SJCRH30 (cell line): ENCODE data around the gene CFD. TPM values are rescaled to one million over a fixed set of nuclear protein-coding genes. Genes with fewer than 3 reads are reported as not detected.
"Not testable (repeated sequence)": the region's sequence is repeated elsewhere in the genome, so short reads cannot be mapped to it uniquely, and the experiment has no call there.

ENCODE experiments used
- DNase-seq, 2 experiments: peaks; one replicate each; pipeline ENCODE4 v3.0.0-alpha.2; 2015 to 2020
- H3K27ac ChIP-seq: fragments of 250-450 bp; sonication (Bioruptor Pico); 2 replicates; pipeline ENCODE4 v1.5.1; 2020; ENCODE audit warnings: mild to moderate bottlenecking, moderate library complexity
- H3K27me3 ChIP-seq: fragments of 250-450 bp; sonication (Bioruptor Pico); 2 replicates; pipeline ENCODE4 v1.5.1; 2020; ENCODE audit warnings: mild to moderate bottlenecking, moderate library complexity
- H3K36me3 ChIP-seq: fragments of 250-450 bp; sonication (Bioruptor Pico); 2 replicates; pipeline ENCODE4 v1.5.1; 2020; ENCODE audit warnings: mild to moderate bottlenecking, moderate library complexity
- H3K4me1 ChIP-seq: fragments of 250-450 bp; sonication (Bioruptor Pico); 2 replicates; pipeline ENCODE4 v1.5.1; 2020; ENCODE audit warnings: mild to moderate bottlenecking, moderate library complexity
- H3K4me3 ChIP-seq: fragments of 250-450 bp; sonication (Bioruptor Pico); 2 replicates; pipeline ENCODE4 v1.5.1; 2020; ENCODE audit warnings: mild to moderate bottlenecking, moderate library complexity
- H3K9me3 ChIP-seq: fragments of 250-450 bp; sonication (Bioruptor Pico); replicated peaks from 2 replicates; pipeline ENCODE4 v1.5.1; 2020; ENCODE audit warnings: mild to moderate bottlenecking, moderate library complexity
- total RNA-seq: library from RNA; depleted of rRNA; stranded (reverse); fragments of >200 nt; shearing (Covaris generic); gene quantifications from 2 replicates; pipeline ENCODE4 v1.2.3, GENCODE V29; 2014

The CFD gene
- total RNA-seq, 1 experiment from 2014 or later: 0.08 TPM

- DNase-seq, H3K4me3 ChIP-seq, H3K4me1 ChIP-seq, H3K27ac ChIP-seq, H3K27me3 ChIP-seq, H3K9me3 ChIP-seq, H3K36me3 ChIP-seq: not testable (repeated sequence)
These were observed 39.3 kb upstream of the CFD start for GRCh38 chr19:820212-820611.

DNA sequence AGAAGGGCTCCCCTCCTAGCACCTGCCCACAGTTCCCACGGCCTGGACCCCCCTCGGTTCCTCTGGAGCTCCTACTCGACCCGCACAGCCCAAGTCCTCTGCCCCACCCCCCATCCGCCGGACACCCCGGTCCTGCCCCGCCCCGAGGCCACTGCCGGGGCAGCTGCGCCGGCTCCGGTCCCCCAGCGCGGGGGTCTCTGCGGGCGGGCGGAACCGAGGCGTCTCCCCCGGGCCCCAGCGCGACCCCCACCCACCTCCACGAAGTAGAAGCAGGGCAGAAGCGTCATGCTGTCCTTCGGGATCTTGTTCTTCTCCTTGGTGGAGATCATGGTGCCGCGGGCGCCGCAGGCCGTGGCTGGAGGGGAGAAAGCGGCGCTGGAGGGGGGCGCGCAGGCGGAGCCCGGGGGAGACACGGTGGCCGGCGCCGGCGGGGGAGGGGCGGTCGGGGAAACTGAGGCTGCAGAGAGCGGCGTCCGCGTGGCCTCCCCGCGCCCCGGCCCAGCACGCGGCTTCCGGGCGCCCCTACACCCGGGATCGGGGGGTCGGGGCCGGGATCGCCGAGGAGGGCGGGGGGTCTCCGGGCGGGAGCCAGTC lies 38.1 kb upstream of the CFD start:
- no peaks in the 10 kb centered on the region for H3K27me3 ChIP-seq
- DNase-seq: no peak
- H3K4me1 ChIP-seq: no peaks in the 10 kb centered on the region
- H3K4me3 ChIP-seq: no peak overlapping the region
- no peaks in the 10 kb centered on the region for H3K36me3 ChIP-seq
- H3K9me3 ChIP-seq: no peaks in the 10 kb centered on the region
- H3K27ac ChIP-seq: no peak overlapping the region

- Histone ChIP-seq H3K27ac (no peak within 1 kb of the TSS), H3K4me1 (no peaks in the 10 kb centered on the region), H3K9me3 (no peaks in the 10 kb centered on the region), H3K36me3 (no peaks in the 10 kb centered on the region), H3K27me3 (no peaks in the 10 kb centered on the region), H3K4me3 (no peak within 1 kb of the TSS)
- no peak for DNase-seq
These were observed 37.5 kb upstream of the CFD start, which contains the start of gene PLPPR3 for GRCh38 chr19:821825-822503. PLPPR3 (minus strand) TSS chr19:821955; CDS start chr19:821559, 396 bp downstream.

DNA sequence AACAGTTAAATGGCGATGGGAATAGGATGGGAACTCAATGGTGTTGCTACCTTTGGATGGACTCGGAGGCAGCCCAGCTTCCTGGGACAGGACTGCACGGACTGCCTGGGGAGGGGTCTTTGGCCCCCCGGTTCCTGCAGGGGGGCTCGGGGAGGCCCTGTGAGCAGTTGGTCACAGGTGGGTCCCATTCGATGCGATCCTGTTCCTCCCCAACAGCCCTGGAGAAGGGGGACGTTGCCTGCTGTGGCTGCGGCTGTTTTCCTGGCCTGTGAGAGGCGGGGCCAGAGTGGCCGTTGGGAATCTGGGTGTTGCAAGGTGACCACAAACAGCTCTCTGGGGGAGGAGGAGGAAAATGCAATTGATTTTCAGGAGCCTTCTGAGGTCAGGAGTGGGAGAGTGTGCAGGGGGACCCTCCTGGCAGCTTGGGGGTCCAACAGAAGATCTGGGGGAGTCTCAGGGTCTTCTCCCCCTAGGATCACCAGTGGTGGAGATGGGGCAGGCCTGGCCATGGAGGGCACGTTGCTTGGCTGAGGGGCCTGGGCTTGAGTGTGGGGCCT lies 35.8 kb upstream of the CFD start:
- no peak overlapping the region for H3K4me3 ChIP-seq
- DNase-seq: no peak
- no peaks in the 10 kb centered on the region for H3K27me3 ChIP-seq
- no peaks in the 10 kb centered on the region for H3K9me3 ChIP-seq
- no peaks in the 10 kb centered on the region for H3K36me3 ChIP-seq
- H3K27ac ChIP-seq: no peak overlapping the region
- no peaks in the 10 kb centered on the region for H3K4me1 ChIP-seq

DNA sequence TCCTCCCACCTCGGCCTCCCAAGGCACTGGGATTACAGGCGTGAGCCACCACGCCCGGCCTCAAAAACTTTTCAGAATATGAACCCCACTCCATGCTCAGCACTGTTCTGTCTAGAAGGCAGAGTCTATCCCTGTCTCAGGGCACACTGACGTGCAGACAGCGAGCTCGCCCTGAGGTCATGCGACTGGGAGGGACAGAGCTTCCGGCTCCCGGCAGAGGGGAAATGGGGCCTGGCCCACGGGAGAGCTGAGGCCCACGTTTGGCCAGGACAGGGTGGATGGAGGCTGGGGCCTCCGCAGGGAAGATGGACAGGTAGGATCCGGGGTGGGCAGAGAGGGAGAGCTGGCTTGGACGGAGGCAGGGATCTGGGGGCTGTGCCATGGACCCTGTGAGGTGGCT lies 34.6 kb upstream of the CFD start:
- H3K36me3 ChIP-seq: no peaks in the 10 kb centered on the region
- H3K4me3 ChIP-seq: no peak overlapping the region
- no peaks in the 10 kb centered on the region for H3K9me3 ChIP-seq
- no peaks in the 10 kb centered on the region for H3K4me1 ChIP-seq
- no peak overlapping the region for H3K27ac ChIP-seq
- no peak for DNase-seq
- H3K27me3 ChIP-seq: no peaks in the 10 kb centered on the region; the same call in 1 of the 2 replicates

- Histone ChIP-seq H3K4me3 (no peak overlapping the region), H3K4me1 (no peaks in the 10 kb centered on the region), H3K27ac (no peak overlapping the region), H3K9me3 (no peaks in the 10 kb centered on the region), H3K27me3 (peaks cover 10% of the 10 kb centered on the region; the same call in 1 of the 2 replicates), H3K36me3 (no peaks in the 10 kb centered on the region)
- DNase-seq: no peak
These were observed 33.4 kb upstream of the CFD start for GRCh38 chr19:825897-826644.

- DNase-seq: no peak
These were observed 32.2 kb upstream of the CFD start for GRCh38 chr19:827314-827709.

DNA sequence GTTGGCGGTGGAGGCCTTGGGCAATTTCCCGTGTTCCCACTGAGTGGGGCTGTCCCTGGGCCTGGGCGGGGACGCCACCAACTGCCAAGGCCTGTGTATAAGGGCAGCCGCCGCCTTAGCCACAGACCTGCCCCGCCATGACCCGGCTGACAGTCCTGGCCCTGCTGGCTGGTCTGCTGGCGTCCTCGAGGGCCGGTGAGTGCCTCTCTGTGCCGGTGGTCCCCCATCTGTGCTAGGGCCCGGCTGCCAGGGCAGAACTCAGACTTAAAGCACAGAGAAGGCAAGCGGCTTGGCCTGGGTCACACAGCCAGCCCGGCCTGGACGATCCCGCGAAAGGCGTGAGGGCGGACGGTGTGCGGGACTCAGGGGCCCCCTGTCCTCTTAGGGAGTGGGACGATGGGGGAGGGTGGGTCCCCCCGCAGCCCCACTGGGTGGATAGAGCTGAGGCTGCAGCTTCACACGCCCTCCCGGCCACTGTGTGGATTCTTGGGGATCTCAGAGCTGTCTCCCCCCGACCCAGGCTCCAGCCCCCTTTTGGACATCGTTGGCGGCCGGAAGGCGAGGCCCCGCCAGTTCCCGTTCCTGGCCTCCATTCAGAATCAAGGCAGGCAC lies 31.6 kb upstream of the CFD start, which contains the start of gene AZU1:
Gene AZU1, plus strand, starts transcription at position 128 of the 612 bp plus-strand sequence. Its CDS starts 10 bp downstream, at position 138.
- no peak for DNase-seq
- H3K4me1 ChIP-seq: no peaks in the 10 kb centered on the region

More at GRCh38 chr19:827314-827709, 32.2 kb upstream of the CFD start:
- no peak overlapping the region for H3K27ac ChIP-seq
- peaks cover 22% of the 10 kb centered on the region; the same call in 1 of the 2 replicates for H3K27me3 ChIP-seq
- H3K4me3 ChIP-seq: no peak overlapping the region
- no peaks in the 10 kb centered on the region for H3K36me3 ChIP-seq
- no peaks in the 10 kb centered on the region for H3K4me1 ChIP-seq
- no peaks in the 10 kb centered on the region for H3K9me3 ChIP-seq

GRCh38 chr19:829129-829758 lies 30.2 kb upstream of the CFD start:
- Histone ChIP-seq H3K9me3 (no peaks in the 10 kb centered on the region), H3K4me3 (no peak overlapping the region)

More for the DNA sequence above, 31.6 kb upstream of the CFD start, which contains the start of gene AZU1:
- Histone ChIP-seq H3K36me3 (no peaks in the 10 kb centered on the region), H3K27me3 (peaks cover 22% of the 10 kb centered on the region; the same call in 1 of the 2 replicates), H3K4me3 (no peak within 1 kb of the TSS), H3K9me3 (no peaks in the 10 kb centered on the region), H3K27ac (no peak within 1 kb of the TSS)

GRCh38 chr19:831407-832369 lies 27.8 kb upstream of the CFD start:
- Histone ChIP-seq H3K27ac (no peak overlapping the region), H3K27me3 (peaks cover 36% of the 10 kb centered on the region), H3K36me3 (no peaks in the 10 kb centered on the region), H3K4me3 (no peak overlapping the region), H3K4me1 (no peaks in the 10 kb centered on the region), H3K9me3 (no peaks in the 10 kb centered on the region)
- no peak for DNase-seq

More at GRCh38 chr19:829129-829758, 30.2 kb upstream of the CFD start:
- Histone ChIP-seq H3K4me1 (no peaks in the 10 kb centered on the region), H3K27ac (no peak overlapping the region), H3K27me3 (peaks cover 27% of the 10 kb centered on the region), H3K36me3 (no peaks in the 10 kb centered on the region)
- no peak for DNase-seq

GRCh38 chr19:834216-834615 lies 25.2 kb upstream of the CFD start:
- Histone ChIP-seq H3K9me3 (no peaks in the 10 kb centered on the region), H3K27me3 (peaks cover 36% of the 10 kb centered on the region), H3K27ac (no peak overlapping the region), H3K4me1 (no peaks in the 10 kb centered on the region), H3K36me3 (no peaks in the 10 kb centered on the region), H3K4me3 (no peak overlapping the region)
- no peak for DNase-seq

DNA sequence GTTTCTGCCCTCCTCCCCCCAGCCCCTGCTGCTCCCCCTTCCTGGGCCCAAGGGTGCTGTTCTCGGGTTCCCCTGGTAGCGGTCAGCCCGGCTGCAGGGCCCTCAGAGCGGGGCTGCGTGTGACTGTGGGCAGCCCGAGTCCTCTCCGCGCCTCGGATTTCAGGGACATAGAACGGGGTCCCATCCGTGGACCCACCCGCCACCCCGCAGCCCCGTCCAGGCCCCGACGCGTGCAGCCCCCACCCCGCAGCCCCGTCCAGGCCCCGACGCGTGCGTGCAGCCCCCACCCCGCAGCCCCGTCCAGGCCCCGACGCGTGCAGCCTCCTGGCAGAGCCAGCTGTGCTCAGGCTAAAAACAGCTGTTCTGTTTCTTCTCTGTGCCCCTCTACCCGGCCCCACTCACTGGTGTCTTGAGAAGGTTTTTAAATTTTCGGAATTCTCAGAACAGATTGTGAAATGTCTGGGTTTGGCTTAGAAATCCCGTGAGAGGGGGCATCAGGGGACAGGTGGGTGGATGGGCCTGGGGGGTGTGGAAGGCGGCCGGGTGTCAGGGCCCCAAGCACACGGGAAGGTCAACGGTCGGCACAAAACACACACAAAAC lies 24.2 kb upstream of the CFD start:
- Histone ChIP-seq H3K9me3 (no peaks in the 10 kb centered on the region), H3K27me3 (peaks cover 39% of the 10 kb centered on the region), H3K27ac (no peak overlapping the region), H3K4me3 (no peak overlapping the region), H3K4me1 (0 out of 2 replicates have a peak, but pooled peaks cover 3% of the 10 kb centered on the region), H3K36me3 (no peaks in the 10 kb centered on the region)
- no peak for DNase-seq
